Nephron (organoid): ENCODE measurements around the gene METTL9.

Experiments
- H3K27ac Mint-ChIP-seq, 3 experiments: 2 replicates each; pipeline ENCODE4 v1.8.0; 2020; ENCODE audit warnings: mixed read lengths in 3 of 3, mild to moderate bottlenecking in 2 of 3, moderate library complexity in 1 of 3
- H3K27me3 Mint-ChIP-seq: 2 replicates; pipeline ENCODE4 v1.8.0; 2021; ENCODE audit warnings: low read depth, mild to moderate bottlenecking, moderate library complexity, mixed read lengths
- H3K36me3 Mint-ChIP-seq: 2 replicates; pipeline ENCODE4 v1.8.0; 2020; ENCODE audit warnings: low read depth, mixed read lengths
- H3K4me1 Mint-ChIP-seq: 2 replicates; pipeline ENCODE4 v1.8.0; 2020; ENCODE audit warnings: mixed read lengths
- H3K4me3 Mint-ChIP-seq, 3 experiments: 2 replicates each; pipeline ENCODE4 v1.8.0; 2020; ENCODE audit warnings: mild to moderate bottlenecking in 3 of 3, mixed read lengths in 3 of 3, moderate library complexity in 2 of 3
- H3K9me3 Mint-ChIP-seq: 2 replicates; pipeline ENCODE4 v1.8.0; 2020; ENCODE audit warnings: mixed read lengths
- TF ChIP-seq, protein P1 (sequence below), 3 experiments: fragments of 200-600 bp; sonication (generic); IDR thresholded peaks; one replicate each; pipeline ENCODE4 v1.5.0; 2021; ENCODE audit warnings: antibody characterized with exemption in 3 of 3; ENCODE audit not compliant: unreplicated experiment in 3 of 3

The METTL9 gene

GRCh38 chr16:21593530-21594289 lies 5.7 kb upstream of the METTL9 start:
- Mint-ChIP-seq H3K27ac (peak overlapping the region in 1 of 3 experiments; percentile 12), H3K27me3 (peaks cover 10% of the 10 kb centered on the region), H3K36me3 (no peaks in the 10 kb centered on the region), H3K9me3 (no peaks in the 10 kb centered on the region), H3K4me3 (no peak overlapping the region), H3K4me1 (peaks cover 14% of the 10 kb centered on the region)
- TF ChIP-seq, protein P1, sequence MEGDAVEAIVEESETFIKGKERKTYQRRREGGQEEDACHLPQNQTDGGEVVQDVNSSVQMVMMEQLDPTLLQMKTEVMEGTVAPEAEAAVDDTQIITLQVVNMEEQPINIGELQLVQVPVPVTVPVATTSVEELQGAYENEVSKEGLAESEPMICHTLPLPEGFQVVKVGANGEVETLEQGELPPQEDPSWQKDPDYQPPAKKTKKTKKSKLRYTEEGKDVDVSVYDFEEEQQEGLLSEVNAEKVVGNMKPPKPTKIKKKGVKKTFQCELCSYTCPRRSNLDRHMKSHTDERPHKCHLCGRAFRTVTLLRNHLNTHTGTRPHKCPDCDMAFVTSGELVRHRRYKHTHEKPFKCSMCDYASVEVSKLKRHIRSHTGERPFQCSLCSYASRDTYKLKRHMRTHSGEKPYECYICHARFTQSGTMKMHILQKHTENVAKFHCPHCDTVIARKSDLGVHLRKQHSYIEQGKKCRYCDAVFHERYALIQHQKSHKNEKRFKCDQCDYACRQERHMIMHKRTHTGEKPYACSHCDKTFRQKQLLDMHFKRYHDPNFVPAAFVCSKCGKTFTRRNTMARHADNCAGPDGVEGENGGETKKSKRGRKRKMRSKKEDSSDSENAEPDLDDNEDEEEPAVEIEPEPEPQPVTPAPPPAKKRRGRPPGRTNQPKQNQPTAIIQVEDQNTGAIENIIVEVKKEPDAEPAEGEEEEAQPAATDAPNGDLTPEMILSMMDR (IDR thresholded peaks at IDR 0.05; ENCODE audit: unreplicated experiment in 3 of 3), result no peak

GRCh38 chr16:21597561-21598030 lies 1.8 kb upstream of the METTL9 start:
- TF ChIP-seq, protein P1 (IDR thresholded peaks at IDR 0.05; ENCODE audit: unreplicated experiment in 3 of 3), result no peak
- Mint-ChIP-seq H3K4me1 (peaks cover 33% of the 10 kb centered on the region), H3K27ac (peak overlapping the region; percentile 61 to 97 (median 67)), H3K4me3 (peak overlapping the region; percentile 76 to 89 (median 84)), H3K36me3 (no peaks in the 10 kb centered on the region), H3K27me3 (peaks cover 5% of the 10 kb centered on the region), H3K9me3 (no peaks in the 10 kb centered on the region)

- Mint-ChIP-seq H3K27me3 (peaks cover 5% of the 10 kb centered on the region), H3K4me1 (peaks cover 33% of the 10 kb centered on the region), H3K4me3 (peak overlapping the region; percentile 86 to 89 (median 88)), H3K27ac (peak overlapping the region; percentile 79 to 97 (median 95)), H3K9me3 (no peaks in the 10 kb centered on the region), H3K36me3 (no peaks in the 10 kb centered on the region)
- TF ChIP-seq, protein P1 (IDR thresholded peaks at IDR 0.05; ENCODE audit: unreplicated experiment in 3 of 3), result no peak
Measured at GRCh38 chr16:21598206-21598605, 1.2 kb upstream of the METTL9 start.

- no peaks in the 10 kb centered on the region for H3K36me3 Mint-ChIP-seq
- H3K4me1 Mint-ChIP-seq, result peaks cover 38% of the 10 kb centered on the region
- H3K27me3 Mint-ChIP-seq, result peaks cover 5% of the 10 kb centered on the region
- H3K9me3 Mint-ChIP-seq, result no peaks in the 10 kb centered on the region
- H3K4me3 Mint-ChIP-seq, result peak overlapping the region; percentile 86 to 89 (median 88)
- peak overlapping the region; percentile 79 to 97 (median 95) for H3K27ac Mint-ChIP-seq
- TF ChIP-seq, protein P1 (IDR thresholded peaks at IDR 0.05; ENCODE audit: unreplicated experiment in 3 of 3), result no peak
Measured at GRCh38 chr16:21598701-21599121, 666 bp upstream of the METTL9 start.

- Mint-ChIP-seq H3K27me3 (no peaks in the 10 kb centered on the region), H3K36me3 (no peaks in the 10 kb centered on the region), H3K4me1 (peaks cover 48% of the 10 kb centered on the region), H3K4me3 (peak overlapping the region; percentile 86 to 96 (median 91)), H3K9me3 (no peaks in the 10 kb centered on the region), H3K27ac (peak overlapping the region; percentile 86 to 97 (median 95))
- TF ChIP-seq, protein P1 (IDR thresholded peaks at IDR 0.05; ENCODE audit: unreplicated experiment in 3 of 3), result no peak
Measured at GRCh38 chr16:21600031-21600773, 825 bp downstream of the METTL9 start.
